ENCODE data around the gene ABL1. TPM values are rescaled to one million over a fixed set of nuclear protein-coding genes. Genes with fewer than 3 reads are reported as not detected.

ABL1 gene
- total RNA-seq, 1 donor from 2014 or later = 91.0 TPM

GRCh38 chr9:130927338-130927737 lies 92.3 kb downstream of the ABL1 start:
- H3K4me1 Mint-ChIP-seq = peaks cover 6% of the 10 kb centered on the region
- no peaks in the 10 kb centered on the region for H3K9me3 Mint-ChIP-seq
- no peak overlapping the region for H3K4me3 Mint-ChIP-seq
- no peak overlapping the region for H3K27ac Mint-ChIP-seq (ENCODE audit: unreplicated experiment)
- DNase-seq (ENCODE audit: low read depth, low spot score) = no peak
- H3K27me3 Mint-ChIP-seq (ENCODE audit: low read depth) = peaks cover 20% of the 10 kb centered on the region
- H3K36me3 Mint-ChIP-seq (ENCODE audit: low read depth) = no peaks in the 10 kb centered on the region
- no peak for TF ChIP-seq CTCF (conservative IDR thresholded peaks at IDR 0.05)

- peaks cover 5% of the 10 kb centered on the region for H3K4me1 Mint-ChIP-seq
- DNase-seq (ENCODE audit: low read depth, low spot score) = no peak
- H3K4me3 Mint-ChIP-seq = no peak overlapping the region
- H3K27ac Mint-ChIP-seq (ENCODE audit: unreplicated experiment) = no peak overlapping the region
- H3K9me3 Mint-ChIP-seq = no peaks in the 10 kb centered on the region
- H3K36me3 Mint-ChIP-seq (ENCODE audit: low read depth) = no peaks in the 10 kb centered on the region
- TF ChIP-seq CTCF (conservative IDR thresholded peaks at IDR 0.05) = no peak
- H3K27me3 Mint-ChIP-seq (ENCODE audit: low read depth) = peaks cover 20% of the 10 kb centered on the region
These were observed 93.2 kb downstream of the ABL1 start for GRCh38 chr9:130927995-130928900.

GRCh38 chr9:130929571-130930038 lies 94.6 kb downstream of the ABL1 start:
- Mint-ChIP-seq H3K27me3 (ENCODE audit: low read depth) (peaks cover 23% of the 10 kb centered on the region), H3K9me3 (no peaks in the 10 kb centered on the region), H3K36me3 (ENCODE audit: low read depth) (no peaks in the 10 kb centered on the region), H3K27ac (ENCODE audit: unreplicated experiment) (no peak overlapping the region), H3K4me1 (peaks cover 5% of the 10 kb centered on the region), H3K4me3 (no peak overlapping the region)
- DNase-seq (ENCODE audit: low read depth, low spot score) = no peak
- TF ChIP-seq CTCF (conservative IDR thresholded peaks at IDR 0.05) = no peak

DNA sequence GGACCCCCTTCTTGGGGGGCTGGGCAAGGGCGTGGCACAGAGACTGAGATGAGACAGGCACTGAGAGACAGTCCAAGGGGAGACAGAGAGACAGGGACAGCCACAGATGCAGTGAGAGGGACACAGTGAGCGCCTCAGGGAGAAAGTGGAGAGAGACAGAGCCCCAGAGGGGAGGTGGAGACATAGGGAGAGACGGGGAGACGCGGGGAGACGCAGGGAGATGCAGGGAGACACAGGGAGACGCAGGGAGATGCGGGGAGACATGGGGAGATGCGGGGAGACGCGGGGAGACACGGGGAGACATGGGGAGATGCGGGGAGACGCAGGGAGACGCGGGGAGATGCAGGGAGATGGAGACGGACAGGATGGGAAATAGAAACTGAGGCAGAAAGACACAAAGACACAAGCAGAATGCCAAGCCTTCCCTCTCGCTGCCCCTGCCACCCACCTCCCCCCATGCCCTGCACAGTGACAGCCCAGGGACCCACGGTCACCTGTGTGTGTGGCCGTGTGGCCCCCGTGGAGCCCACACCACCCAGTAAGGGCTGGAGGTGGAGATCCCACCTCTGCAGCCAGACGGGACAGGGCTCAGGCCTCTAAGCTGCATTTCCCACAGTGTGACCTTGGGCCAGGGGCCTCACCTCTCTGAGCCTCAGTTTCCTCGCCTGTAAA lies 95.2 kb downstream of the ABL1 start:
- H3K9me3 Mint-ChIP-seq = no peaks in the 10 kb centered on the region
- TF ChIP-seq CTCF (conservative IDR thresholded peaks at IDR 0.05) = no peak
- H3K4me3 Mint-ChIP-seq = no peak overlapping the region
- no peak for DNase-seq (ENCODE audit: low read depth, low spot score)
- no peak overlapping the region for H3K27ac Mint-ChIP-seq (ENCODE audit: unreplicated experiment)
- no peaks in the 10 kb centered on the region for H3K36me3 Mint-ChIP-seq (ENCODE audit: low read depth)
- H3K27me3 Mint-ChIP-seq (ENCODE audit: low read depth) = peaks cover 29% of the 10 kb centered on the region
- H3K4me1 Mint-ChIP-seq = peaks cover 8% of the 10 kb centered on the region

DNA sequence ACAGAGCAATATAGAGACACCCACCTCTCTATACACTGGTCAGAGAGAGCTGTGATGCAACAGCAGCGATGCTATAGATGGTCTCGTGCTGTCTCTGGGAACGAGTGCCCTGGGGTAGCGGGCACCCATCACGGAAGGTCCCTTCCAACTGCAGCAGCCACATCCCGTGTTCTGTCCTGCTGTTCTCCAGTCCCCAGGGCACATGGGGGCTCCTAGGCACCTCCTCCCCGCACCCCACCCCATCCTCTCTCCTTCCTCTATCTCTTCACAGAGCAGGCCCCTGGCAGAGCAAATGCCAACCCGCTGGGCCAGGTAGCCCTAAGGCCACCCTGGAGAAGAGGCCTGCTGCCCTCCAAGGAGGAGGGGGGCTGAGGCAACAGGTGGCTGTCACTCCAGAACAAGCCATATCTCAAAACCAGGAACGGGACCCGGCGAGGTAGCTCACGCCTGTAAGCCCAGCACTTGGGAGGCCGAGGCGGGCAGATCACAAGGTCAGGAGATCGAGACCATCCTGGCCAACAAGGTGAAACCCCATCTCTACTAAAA lies 95.8 kb downstream of the ABL1 start:
- Mint-ChIP-seq H3K4me3 (no peak overlapping the region), H3K36me3 (ENCODE audit: low read depth) (no peaks in the 10 kb centered on the region), H3K9me3 (no peaks in the 10 kb centered on the region), H3K27me3 (ENCODE audit: low read depth) (peaks cover 31% of the 10 kb centered on the region), H3K27ac (ENCODE audit: unreplicated experiment) (no peak overlapping the region), H3K4me1 (peaks cover 9% of the 10 kb centered on the region)
- no peak for DNase-seq (ENCODE audit: low read depth, low spot score)
- TF ChIP-seq CTCF (conservative IDR thresholded peaks at IDR 0.05) = no peak
